Suprapubic skin (tissue), 4 donors: ENCODE results near the gene ENTPD5.
"Not testable (repeated sequence)": the region's sequence is repeated elsewhere in the genome, so short reads cannot be mapped to it uniquely, and the experiment has no call there.

ENCODE experiments used
- EP300 ChIP-seq: sonication (generic); formaldehyde crosslinking; IDR thresholded peaks from one replicate; pipeline ENCODE4 v1.6.1; 2017; ENCODE audit warnings: antibody characterized with exemption
- POLR2A ChIP-seq, 2 donors: fragments of 450-650 bp; IDR thresholded peaks; one replicate each; pipeline ENCODE4 v1.6.1; 2017; ENCODE audit warnings: antibody characterized with exemption in 2 of 2, mild to moderate bottlenecking in 2 of 2, moderate library complexity in 2 of 2
- POLR2AphosphoS5 ChIP-seq, 3 donors: sonication (generic); formaldehyde crosslinking; IDR thresholded peaks; one replicate each; pipeline ENCODE4 v1.6.1; 2017; ENCODE audit warnings: antibody characterized with exemption in 3 of 3
- TF ChIP-seq, protein P1 (sequence below), 2 donors: fragments of 200-600 bp in 1 of 2; fragments of 450-650 bp in 1 of 2; sonication (generic) in 1 of 2; IDR thresholded peaks; one replicate each; pipeline ENCODE4 v1.5.1; 2016 to 2019; ENCODE audit warnings: antibody characterized with exemption in 2 of 2, mild to moderate bottlenecking in 1 of 2, moderate library complexity in 1 of 2

DNA sequence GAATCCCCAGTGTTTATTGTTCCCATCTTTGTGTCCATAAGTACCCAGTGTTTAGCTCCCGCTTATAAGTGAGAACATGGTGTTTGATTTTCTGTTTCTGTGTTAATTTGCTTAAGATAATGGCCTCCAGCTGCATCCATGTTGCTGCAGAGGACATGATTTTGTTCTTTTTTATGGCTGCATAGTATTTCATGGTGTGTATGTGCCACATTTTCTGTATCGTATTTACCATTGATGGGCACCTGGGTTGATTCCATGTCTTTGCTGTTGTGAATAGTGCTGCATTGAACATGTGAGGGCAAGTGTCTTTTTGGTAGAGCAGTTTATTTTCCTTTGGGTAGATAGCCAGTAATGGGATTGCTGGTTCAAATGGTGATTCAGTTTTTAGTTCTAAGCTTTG is 99.6 kb downstream of the ENTPD5 start:
- TF ChIP-seq, protein P1, sequence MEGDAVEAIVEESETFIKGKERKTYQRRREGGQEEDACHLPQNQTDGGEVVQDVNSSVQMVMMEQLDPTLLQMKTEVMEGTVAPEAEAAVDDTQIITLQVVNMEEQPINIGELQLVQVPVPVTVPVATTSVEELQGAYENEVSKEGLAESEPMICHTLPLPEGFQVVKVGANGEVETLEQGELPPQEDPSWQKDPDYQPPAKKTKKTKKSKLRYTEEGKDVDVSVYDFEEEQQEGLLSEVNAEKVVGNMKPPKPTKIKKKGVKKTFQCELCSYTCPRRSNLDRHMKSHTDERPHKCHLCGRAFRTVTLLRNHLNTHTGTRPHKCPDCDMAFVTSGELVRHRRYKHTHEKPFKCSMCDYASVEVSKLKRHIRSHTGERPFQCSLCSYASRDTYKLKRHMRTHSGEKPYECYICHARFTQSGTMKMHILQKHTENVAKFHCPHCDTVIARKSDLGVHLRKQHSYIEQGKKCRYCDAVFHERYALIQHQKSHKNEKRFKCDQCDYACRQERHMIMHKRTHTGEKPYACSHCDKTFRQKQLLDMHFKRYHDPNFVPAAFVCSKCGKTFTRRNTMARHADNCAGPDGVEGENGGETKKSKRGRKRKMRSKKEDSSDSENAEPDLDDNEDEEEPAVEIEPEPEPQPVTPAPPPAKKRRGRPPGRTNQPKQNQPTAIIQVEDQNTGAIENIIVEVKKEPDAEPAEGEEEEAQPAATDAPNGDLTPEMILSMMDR (IDR thresholded peaks at IDR 0.05), result not testable (repeated sequence)
- TF ChIP-seq POLR2A (IDR thresholded peaks at IDR 0.05); POLR2AphosphoS5 (IDR thresholded peaks at IDR 0.05); EP300: not testable (repeated sequence)
